ENCODE data around the gene SMAD4. TPM values are rescaled to one million over a fixed set of nuclear protein-coding genes. Genes with fewer than 3 reads are reported as not detected.

Gene SMAD4
- total RNA-seq, 1 experiment from 2014 or later: 96.3 TPM

DNA sequence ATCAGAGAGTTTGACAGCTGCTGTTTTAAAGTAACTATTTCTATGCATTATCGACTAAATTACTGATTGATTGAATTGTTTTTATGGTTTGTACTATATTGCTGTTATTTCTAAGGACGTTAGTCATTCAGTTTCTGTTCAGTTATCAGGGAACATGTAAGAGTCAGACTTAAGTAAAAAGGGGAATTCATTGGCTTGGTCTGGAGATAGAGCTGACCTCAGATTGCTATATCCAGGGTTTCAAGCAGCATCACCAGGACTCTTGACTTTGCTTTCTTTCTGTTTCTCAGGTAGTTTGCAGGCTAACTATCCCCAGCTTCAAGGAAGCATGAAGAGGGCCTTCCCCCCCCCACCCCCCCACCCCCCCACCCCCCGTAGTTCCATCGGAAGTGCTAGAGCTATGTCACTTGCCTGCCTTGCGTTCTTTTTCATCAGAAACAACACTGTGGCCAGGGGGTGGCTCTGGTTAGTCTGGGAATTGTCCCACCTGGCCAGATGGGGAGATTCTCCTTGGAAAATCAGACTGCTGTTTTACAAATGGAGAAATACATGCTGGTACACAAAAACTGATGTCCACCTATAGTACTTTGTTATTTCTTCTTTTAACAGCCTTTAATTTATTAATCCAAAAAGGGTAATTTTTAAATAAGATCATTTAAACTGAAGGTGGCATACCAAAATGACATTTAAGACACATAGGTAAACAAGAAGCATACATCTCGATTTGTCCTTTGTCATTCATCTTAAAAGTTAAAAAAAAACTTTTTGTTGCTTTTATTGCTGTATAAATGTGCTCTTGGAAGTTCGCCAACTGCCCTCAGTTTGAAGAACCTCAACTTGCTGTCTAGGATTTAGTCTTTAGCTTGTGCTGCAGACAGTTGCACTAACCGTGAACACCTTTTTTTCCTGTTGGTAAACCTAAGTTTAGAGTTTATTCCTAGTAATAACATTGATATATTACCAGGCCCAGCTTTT, 9.4 kb downstream of the SMAD4 start:
- TF ChIP-seq ELF1 (IDR thresholded peaks at IDR 0.05; ENCODE audit: borderline replicate concordance, low read depth): no peak
- TF ChIP-seq CBX3 (IDR thresholded peaks at IDR 0.05; ENCODE audit: low read depth): no peak
- TF ChIP-seq, protein P1, sequence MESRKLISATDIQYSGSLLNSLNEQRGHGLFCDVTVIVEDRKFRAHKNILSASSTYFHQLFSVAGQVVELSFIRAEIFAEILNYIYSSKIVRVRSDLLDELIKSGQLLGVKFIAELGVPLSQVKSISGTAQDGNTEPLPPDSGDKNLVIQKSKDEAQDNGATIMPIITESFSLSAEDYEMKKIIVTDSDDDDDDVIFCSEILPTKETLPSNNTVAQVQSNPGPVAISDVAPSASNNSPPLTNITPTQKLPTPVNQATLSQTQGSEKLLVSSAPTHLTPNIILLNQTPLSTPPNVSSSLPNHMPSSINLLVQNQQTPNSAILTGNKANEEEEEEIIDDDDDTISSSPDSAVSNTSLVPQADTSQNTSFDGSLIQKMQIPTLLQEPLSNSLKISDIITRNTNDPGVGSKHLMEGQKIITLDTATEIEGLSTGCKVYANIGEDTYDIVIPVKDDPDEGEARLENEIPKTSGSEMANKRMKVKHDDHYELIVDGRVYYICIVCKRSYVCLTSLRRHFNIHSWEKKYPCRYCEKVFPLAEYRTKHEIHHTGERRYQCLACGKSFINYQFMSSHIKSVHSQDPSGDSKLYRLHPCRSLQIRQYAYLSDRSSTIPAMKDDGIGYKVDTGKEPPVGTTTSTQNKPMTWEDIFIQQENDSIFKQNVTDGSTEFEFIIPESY (IDR thresholded peaks at IDR 0.05; ENCODE audit: extremely low read depth, insufficient replicate concordance, low read length): no peak
- no peak for TF ChIP-seq YY1 (IDR thresholded peaks at IDR 0.05; ENCODE audit: extremely low read depth, insufficient replicate concordance, low read depth, low read length)
- no peak for TF ChIP-seq SP1 (IDR thresholded peaks at IDR 0.05; ENCODE audit: low read depth)
- TF ChIP-seq JUND (IDR thresholded peaks at IDR 0.05): no peak
- no peak for TF ChIP-seq FOSL1 (IDR thresholded peaks at IDR 0.05; ENCODE audit: low read depth)
- no peak for TF ChIP-seq EZH2 (IDR thresholded peaks at IDR 0.05)
- TF ChIP-seq ZFX (IDR thresholded peaks at IDR 0.05): no peak
- no peak for TF ChIP-seq SRF (IDR thresholded peaks at IDR 0.05; ENCODE audit: low read depth)
- no peak for TF ChIP-seq ZNF274 (IDR thresholded peaks at IDR 0.05; ENCODE audit: low read depth, low read length)
- no peak for TF ChIP-seq EGR1 (IDR thresholded peaks at IDR 0.05; ENCODE audit: low read depth)
- TF ChIP-seq SIN3A (IDR thresholded peaks at IDR 0.05; ENCODE audit: low read depth): no peak
- no peak for TF ChIP-seq POLR2AphosphoS5 (IDR thresholded peaks at IDR 0.05; ENCODE audit: low read depth, low read length)

More for the DNA sequence above, 9.4 kb downstream of the SMAD4 start:
- Histone ChIP-seq H3K27me3 (ENCODE audit: insufficient read depth, low read length) (no peaks in the 10 kb centered on the region), H3K27ac (ENCODE audit: low read depth, low read length) (no peak overlapping the region), H3K4me2 (ENCODE audit: low read length) (no peak overlapping the region), H2AFZ (ENCODE audit: low read depth, low read length, poor library complexity, severe bottlenecking) (no peak overlapping the region), H3K9me3 (ENCODE audit: control insufficient read depth in 1 of 2, insufficient read depth in 1 of 2, low read depth in 1 of 2, low read length in 2 of 2) (no peaks in the 10 kb centered on the region), H3K4me3 (replicated peaks in 1 of 2; ENCODE audit: low read depth in 1 of 2, low read length in 2 of 2) (no peak overlapping the region), H4K20me1 (ENCODE audit: insufficient read depth) (0 out of 2 replicates have a peak, but pooled peaks cover 4% of the 10 kb centered on the region), H3K9me2 (ENCODE audit: insufficient read depth) (no peaks in the 10 kb centered on the region), H3K36me3 (ENCODE audit: control insufficient read depth in 1 of 2, insufficient read depth in 2 of 2, low read length in 2 of 2) (no peaks in the 10 kb centered on the region), H3K4me1 (ENCODE audit: control insufficient read depth in 1 of 2, insufficient read depth in 2 of 2, low read length in 2 of 2) (no peaks in the 10 kb centered on the region), H3K79me2 (ENCODE audit: insufficient read depth, low read length) (peaks cover 98% of the 10 kb centered on the region), H3K9ac (ENCODE audit: low read length) (no peak overlapping the region)
- POLR2A ChIA-PET: no interaction called here
- CTCF ChIA-PET: no interaction called here
- BruUV-seq (replicated peaks): no TSS peak
- ATAC-seq (no peak), DNase-seq (ENCODE audit: low read depth, low spot score) (no peak)
- RAD21 ChIA-PET (ENCODE audit: low non-redundant PET in 1 of 2, low total read pairs in 2 of 2, uncharacterized antibody in 2 of 2, unreplicated experiment in 2 of 2): no interaction called here
- intact Hi-C loops (cut with micrococcal nuclease): no loop called here

Measured in HCT116 (cell line).